Measurements from ENCODE around the gene CCR4. TPM values are rescaled to one million over a fixed set of nuclear protein-coding genes. Genes with fewer than 3 reads are reported as not detected.

The CCR4 gene
- total and polyA plus RNA-seq, 10 of the 15 experiments (the other 5 are each of a cell fraction or from before 2014, with no cell fraction given): 0.41 to 12.4 (median 5.3) TPM

DNA sequence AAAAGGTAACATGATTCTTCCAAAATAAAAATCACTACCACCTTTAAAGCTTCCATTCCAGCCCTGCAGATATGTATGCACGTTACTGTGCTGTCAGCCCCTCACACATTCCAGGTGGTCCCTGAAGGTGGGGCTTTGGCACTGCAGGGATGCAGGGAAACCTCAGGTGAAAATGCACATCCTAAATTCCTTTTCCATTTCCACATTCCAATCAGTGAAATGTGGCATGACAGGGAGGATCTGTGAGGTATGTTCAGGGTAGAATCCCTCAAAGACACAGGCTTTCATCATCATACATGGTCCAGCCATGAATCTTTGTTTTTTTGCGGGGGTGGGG is 45.3 kb downstream of the CCR4 start:
- no peak overlapping the region for H3K4me3 ChIP-seq
- 96% methylated on average over 2 of the region's 2 CpGs for WGBS (ENCODE audit: insufficient coverage, insufficient replicate concordance, low lambda C conversion rate, missing lambda C conversion rate)
- DNase-seq (ENCODE audit: low read depth, low spot score) (no peak), FAIRE-seq (no peak), ATAC-seq (no peak)
- peaks cover 6% of the 10 kb centered on the region for H3K4me1 ChIP-seq (ENCODE audit: control insufficient read depth, insufficient read depth, low read length)
- RAD21 ChIA-PET (ENCODE audit: unreplicated experiment): no interaction called here
- SMC1A ChIA-PET (ENCODE audit: uncharacterized antibody, unreplicated experiment): no interaction called here
- H4K20me1 ChIP-seq (ENCODE audit: control insufficient read depth, insufficient read depth): no peaks in the 10 kb centered on the region
- intact Hi-C loops (cut with micrococcal nuclease; ENCODE audit: unreplicated experiment) (no loop called here), in situ Hi-C loops (cut with MboI) (no loop called here)
- H3K36me3 ChIP-seq (ENCODE audit: control insufficient read depth in 2 of 2, insufficient read depth in 2 of 2, low read length in 1 of 2): no peaks in the 10 kb centered on the region
- POLR2A ChIA-PET: no interaction called here
- no peaks in the 10 kb centered on the region for H3K27me3 ChIP-seq (replicated peaks in 1 of 2; ENCODE audit: control insufficient read depth in 2 of 2, insufficient read depth in 2 of 2, low read length in 1 of 2)
- TF ChIP-seq, protein P1, sequence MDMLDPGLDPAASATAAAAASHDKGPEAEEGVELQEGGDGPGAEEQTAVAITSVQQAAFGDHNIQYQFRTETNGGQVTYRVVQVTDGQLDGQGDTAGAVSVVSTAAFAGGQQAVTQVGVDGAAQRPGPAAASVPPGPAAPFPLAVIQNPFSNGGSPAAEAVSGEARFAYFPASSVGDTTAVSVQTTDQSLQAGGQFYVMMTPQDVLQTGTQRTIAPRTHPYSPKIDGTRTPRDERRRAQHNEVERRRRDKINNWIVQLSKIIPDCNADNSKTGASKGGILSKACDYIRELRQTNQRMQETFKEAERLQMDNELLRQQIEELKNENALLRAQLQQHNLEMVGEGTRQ (IDR thresholded peaks at IDR 0.05; ENCODE audit: borderline replicate concordance, low read depth, low read length): no peak
- TF ChIP-seq ZNF384 (IDR thresholded peaks at IDR 0.05; ENCODE audit: borderline replicate concordance, low read depth, low read length): no peak
- no peak for TF ChIP-seq RB1 (IDR thresholded peaks at IDR 0.05; ENCODE audit: borderline replicate concordance)
- TF ChIP-seq FOXM1 (IDR thresholded peaks at IDR 0.05; ENCODE audit: low read depth, low read length): peak; percentile 6; the same call in 1 of the 2 replicates
- no peak for TF ChIP-seq DPF2 (IDR thresholded peaks at IDR 0.05)
- TF ChIP-seq, protein P2, sequence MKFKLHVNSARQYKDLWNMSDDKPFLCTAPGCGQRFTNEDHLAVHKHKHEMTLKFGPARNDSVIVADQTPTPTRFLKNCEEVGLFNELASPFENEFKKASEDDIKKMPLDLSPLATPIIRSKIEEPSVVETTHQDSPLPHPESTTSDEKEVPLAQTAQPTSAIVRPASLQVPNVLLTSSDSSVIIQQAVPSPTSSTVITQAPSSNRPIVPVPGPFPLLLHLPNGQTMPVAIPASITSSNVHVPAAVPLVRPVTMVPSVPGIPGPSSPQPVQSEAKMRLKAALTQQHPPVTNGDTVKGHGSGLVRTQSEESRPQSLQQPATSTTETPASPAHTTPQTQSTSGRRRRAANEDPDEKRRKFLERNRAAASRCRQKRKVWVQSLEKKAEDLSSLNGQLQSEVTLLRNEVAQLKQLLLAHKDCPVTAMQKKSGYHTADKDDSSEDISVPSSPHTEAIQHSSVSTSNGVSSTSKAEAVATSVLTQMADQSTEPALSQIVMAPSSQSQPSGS (IDR thresholded peaks at IDR 0.05; ENCODE audit: low read length): no peak
- no peak for TF ChIP-seq ZBTB40 (IDR thresholded peaks at IDR 0.05; ENCODE audit: borderline replicate concordance)
- CTCF ChIA-PET: no interaction called here
- no TSS peak for BruUV-seq (replicated peaks)
- no peak overlapping the region for H3K27ac ChIP-seq (ENCODE audit: control insufficient read depth, insufficient read depth)
- no peak overlapping the region for H3K9ac ChIP-seq (ENCODE audit: control insufficient read depth, insufficient read depth, low read length)
- H3K4me2 ChIP-seq (ENCODE audit: control insufficient read depth, insufficient read depth): no peak overlapping the region
- H3K79me2 ChIP-seq (ENCODE audit: control insufficient read depth, insufficient read depth, low read length): no peaks in the 10 kb centered on the region
- no peaks in the 10 kb centered on the region for H3K9me3 ChIP-seq (replicated peaks; ENCODE audit: control insufficient read depth, insufficient read depth, low read length)
- no peak overlapping the region for H2AFZ ChIP-seq (ENCODE audit: control insufficient read depth, low read depth, low read length)

Measured in GM12878 (cell line).